ENCODE data around the gene CCL8. TPM values are rescaled to one million over a fixed set of nuclear protein-coding genes. Genes with fewer than 3 reads are reported as not detected.

CCL8 gene
- total RNA-seq, 1 donor from 2014 or later = not detected

Other genes with a start within 250 kb of the CCL8 start
- gene CCL2, start 64.2 kb upstream of the CCL8 start, total RNA-seq = not detected in 2 replicates
- gene CCL7, start 49.2 kb upstream of the CCL8 start, total RNA-seq = not detected in 2 replicates
- gene CCL11, start 33.7 kb upstream of the CCL8 start, total RNA-seq = not detected in 2 replicates
- gene CCL13, start 37.0 kb downstream of the CCL8 start, total RNA-seq = not detected in 2 replicates
- gene CCL1, start 43.8 kb downstream of the CCL8 start, total RNA-seq = 88.1 and 98.4 TPM in 2 replicates

Measured in activated T-helper 2 cell treated with anti-CD3 and anti-CD28 coated beads, Interferon-gamma antibody, Interleukin-2, Interleukin-4, amounts not matched to agents 10 μg/mL and 5 μg/mL and 100 μg/mL, durations not matched to agents 14 hours and 24 hours and 36 hours (primary cell).